Fibroblast of the aortic adventitia (primary cell): ENCODE measurements around the gene MMP3. TPM values are rescaled to one million over a fixed set of nuclear protein-coding genes. Genes with fewer than 3 reads are reported as not detected.
"Not testable (repeated sequence)": the region's sequence is repeated elsewhere in the genome, so short reads cannot be mapped to it uniquely, and the experiment has no call there.

ENCODE experiments used
- DNase-seq: peaks from one replicate; pipeline ENCODE4 v3.0.0-alpha.2; 2010; ENCODE audit warnings: low read depth
- H3K4me3 ChIP-seq: 2 replicates; pipeline ENCODE4 v1.5.1; 2011; ENCODE audit warnings: low read depth, mild to moderate bottlenecking, control low read depth, low read length, moderate library complexity
- total RNA-seq: library from RNA; depleted of rRNA; stranded (reverse); fragments of >200 nt; gene quantifications from 2 replicates; pipeline ENCODE4 v1.2.3, GENCODE V29; 2012; ENCODE audit warnings: low replicate concordance
- TF ChIP-seq, protein P1 (sequence below): IDR thresholded peaks from 2 replicates; pipeline ENCODE4 v1.5.1; 2011; ENCODE audit warnings: mild to moderate bottlenecking, low read length, control low read depth, inconsistent platforms; ENCODE audit not compliant: insufficient read depth

The MMP3 gene
- total RNA-seq, 1 donor, result 3.3 TPM

DNA sequence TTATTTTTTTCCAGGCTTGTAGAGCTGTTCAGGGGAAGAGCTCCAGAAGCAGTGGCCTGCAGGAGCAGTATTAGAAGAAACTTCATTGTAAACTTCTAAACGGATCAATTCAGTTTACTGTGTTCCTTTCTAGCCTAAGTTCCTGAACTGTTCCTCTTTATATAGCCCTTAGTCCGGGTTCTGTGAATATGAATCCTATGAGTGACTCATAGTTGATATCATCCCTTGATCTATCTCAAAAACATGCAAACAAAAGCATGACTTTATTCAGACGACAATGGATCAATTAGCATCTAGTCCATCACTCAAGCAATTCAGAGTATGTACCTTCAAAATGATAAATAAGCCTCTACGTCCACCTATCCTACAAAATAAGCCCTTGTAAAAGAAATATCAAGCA, 31.4 kb upstream of the MMP3 start, which contains the start of gene MMP12:
Gene MMP12, minus strand, starts transcription at position 131 of the 400 bp plus-strand sequence. Its CDS starts 45 bp downstream, at position 86.
- DNase-seq, result no peak
- no peak within 1 kb of the TSS for H3K4me3 ChIP-seq
- TF ChIP-seq, protein P1, sequence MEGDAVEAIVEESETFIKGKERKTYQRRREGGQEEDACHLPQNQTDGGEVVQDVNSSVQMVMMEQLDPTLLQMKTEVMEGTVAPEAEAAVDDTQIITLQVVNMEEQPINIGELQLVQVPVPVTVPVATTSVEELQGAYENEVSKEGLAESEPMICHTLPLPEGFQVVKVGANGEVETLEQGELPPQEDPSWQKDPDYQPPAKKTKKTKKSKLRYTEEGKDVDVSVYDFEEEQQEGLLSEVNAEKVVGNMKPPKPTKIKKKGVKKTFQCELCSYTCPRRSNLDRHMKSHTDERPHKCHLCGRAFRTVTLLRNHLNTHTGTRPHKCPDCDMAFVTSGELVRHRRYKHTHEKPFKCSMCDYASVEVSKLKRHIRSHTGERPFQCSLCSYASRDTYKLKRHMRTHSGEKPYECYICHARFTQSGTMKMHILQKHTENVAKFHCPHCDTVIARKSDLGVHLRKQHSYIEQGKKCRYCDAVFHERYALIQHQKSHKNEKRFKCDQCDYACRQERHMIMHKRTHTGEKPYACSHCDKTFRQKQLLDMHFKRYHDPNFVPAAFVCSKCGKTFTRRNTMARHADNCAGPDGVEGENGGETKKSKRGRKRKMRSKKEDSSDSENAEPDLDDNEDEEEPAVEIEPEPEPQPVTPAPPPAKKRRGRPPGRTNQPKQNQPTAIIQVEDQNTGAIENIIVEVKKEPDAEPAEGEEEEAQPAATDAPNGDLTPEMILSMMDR, result no peak

DNA sequence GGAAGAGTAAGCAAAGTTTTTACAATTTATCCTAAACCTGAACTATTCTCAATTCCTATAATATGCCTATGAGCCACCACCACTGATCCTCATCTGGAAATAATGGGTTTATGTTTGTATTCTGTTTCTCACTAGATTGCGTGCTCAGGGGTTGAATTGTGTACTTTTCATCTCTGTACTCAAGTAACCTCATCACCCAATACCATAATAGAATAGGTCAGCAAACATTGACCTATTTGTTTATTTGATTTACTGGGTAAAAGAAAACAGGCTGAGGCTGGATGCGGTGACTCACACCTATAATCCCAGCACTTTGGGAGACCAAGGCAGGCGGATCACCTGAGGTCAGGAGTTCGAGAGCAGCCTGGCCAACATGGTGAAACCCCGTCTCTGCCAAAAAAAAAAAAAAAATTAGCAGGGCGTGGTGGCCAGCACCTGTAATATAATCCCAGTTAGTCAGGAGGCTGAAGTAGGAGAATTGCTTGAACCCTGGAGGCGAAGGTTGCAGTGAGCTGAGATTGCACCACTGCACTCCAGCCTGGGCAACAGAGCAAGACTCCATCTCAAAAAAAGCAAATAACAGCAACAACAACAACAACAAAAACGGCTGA, 26.1 kb upstream of the MMP3 start:
- H3K4me3 ChIP-seq, DNase-seq: not testable (repeated sequence)

DNA sequence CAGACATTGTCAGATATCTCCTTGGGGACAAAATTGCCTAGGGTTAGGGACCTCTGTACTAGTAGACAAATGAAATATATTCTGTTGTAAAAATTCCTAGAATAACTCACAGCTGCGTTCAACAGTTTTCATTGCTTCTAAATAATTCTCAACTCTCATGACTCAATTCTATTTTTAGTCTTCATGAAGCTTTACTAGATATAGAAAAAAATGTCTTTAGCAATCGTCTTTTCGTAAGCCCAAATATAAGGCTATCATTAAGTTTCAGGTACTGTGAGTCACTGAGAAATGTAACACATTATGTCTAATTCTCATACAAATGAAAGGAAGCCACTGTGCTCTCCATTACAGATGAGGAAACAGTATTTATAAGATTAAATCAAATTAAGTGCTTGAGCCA, 24.9 kb upstream of the MMP3 start:
- TF ChIP-seq, protein P1, result no peak
- peak; percentile 37 for DNase-seq
- H3K4me3 ChIP-seq, result no peak overlapping the region

DNA sequence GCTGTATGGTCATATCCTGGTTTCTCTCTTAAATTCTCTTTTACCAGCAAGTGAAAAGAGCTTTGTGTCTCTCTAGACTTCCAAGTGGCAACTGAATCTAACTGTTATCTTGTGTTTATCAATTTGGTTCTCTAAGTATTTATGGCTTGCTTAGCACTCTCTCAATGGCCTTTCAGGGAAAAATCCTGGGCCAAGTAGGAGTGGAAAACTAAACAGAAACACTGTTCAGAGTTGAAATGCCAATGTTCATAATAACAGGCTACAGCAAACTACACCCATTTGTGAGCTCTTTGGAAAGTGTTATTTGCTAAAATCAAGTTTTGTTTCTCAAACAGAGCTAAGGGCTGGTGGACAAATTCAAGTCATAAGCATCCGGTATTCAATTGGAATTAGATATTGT, 21.3 kb upstream of the MMP3 start:
- DNase-seq, result peak; percentile 28
- H3K4me3 ChIP-seq, result no peak overlapping the region
- TF ChIP-seq, protein P1, result no peak

DNA sequence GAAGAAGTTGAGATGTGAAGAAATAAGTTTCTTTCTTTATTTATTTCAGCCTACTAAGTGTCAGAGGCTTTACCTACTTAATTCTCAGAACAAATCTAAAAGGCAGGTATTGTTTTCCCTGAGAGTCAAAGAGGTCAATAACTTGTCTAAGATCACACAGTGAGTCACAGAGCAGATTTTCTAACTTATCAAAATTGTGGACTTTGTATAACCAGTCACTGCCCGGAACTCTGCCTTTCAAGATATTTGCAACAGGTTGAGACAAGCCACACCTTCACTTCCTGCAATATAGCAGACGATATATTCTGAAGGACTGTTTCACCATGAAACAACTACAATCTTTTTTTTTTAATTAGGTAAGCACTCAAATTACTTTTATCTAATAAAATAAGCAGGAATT, 10.5 kb upstream of the MMP3 start:
- DNase-seq, result no peak
- H3K4me3 ChIP-seq, result no peak overlapping the region
- TF ChIP-seq, protein P1, result no peak

DNA sequence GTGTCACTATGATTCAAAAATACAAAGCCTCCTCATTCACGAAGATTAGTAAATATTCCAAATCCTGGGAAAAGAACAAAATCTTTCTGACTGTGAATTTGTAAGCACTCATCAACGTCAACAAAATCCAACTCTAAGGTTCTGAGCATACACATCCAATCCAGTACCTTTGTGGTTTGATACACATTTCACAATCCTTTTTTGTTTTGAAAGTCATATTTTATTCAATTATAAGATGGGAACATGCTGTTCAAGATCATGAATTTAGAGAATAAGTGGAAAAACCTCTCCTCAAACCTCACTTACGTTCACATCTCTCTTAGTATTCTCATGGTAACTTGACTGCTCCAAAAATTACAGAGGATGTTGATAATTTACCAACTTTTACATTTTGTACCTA, 9.6 kb upstream of the MMP3 start:
- DNase-seq, result no peak
- no peak overlapping the region for H3K4me3 ChIP-seq
- TF ChIP-seq, protein P1, result no peak

DNA sequence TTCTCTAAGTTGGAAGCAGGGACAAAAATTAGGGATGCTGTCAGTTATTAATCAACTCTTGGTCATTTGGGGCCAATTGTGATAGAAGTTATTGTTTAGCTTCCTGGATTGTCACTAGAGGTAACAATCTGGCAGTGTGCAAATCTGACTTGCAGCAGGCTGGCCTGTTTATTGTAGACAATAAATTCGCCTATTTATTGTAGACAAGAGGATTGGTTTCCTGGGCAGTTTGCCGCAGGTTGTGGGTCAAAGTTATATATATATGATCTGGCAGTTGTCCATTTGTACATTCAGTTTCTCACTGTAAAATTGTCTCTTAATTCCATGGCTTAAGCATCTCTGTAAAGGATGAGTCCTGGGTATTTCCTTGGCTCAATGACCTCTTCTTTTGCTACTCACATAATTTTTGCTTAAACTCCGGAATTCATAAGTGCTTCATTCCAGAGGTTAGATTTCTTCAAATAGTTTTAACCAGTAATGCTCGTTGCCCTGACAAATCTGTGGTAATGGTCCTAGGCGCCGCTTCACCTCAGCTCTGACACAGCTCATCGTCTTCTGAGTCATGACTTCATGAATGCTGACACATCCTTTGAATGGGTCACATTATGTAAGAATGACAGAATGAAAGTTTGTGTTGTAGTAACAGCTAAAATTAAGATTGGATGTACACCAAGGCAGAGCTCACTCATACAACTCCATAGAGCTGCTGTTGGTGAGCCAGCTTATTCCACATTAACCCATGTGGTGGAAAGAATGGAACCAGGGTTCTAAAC, 7.8 kb upstream of the MMP3 start:
- TF ChIP-seq, protein P1, result no peak
- peak; percentile 63 for DNase-seq
- H3K4me3 ChIP-seq, result no peak overlapping the region
